PC-3 (cell line): ENCODE data around the gene IZUMO1.

Experiments
- EZH2 ChIP-seq: fragments of 300-600 bp; sonication (generic); IDR thresholded peaks from one replicate; pipeline ENCODE4 v1.6.1; 2017; ENCODE audit warnings: antibody characterized with exemption, mild to moderate bottlenecking, low read length; ENCODE audit not compliant: unreplicated experiment
- TF ChIP-seq, protein P1 (sequence below): fragments of 300-600 bp; sonication (generic); conservative IDR thresholded peaks from 2 replicates; pipeline ENCODE4 v1.5.1; 2017; ENCODE audit warnings: antibody characterized with exemption, low read depth, mild to moderate bottlenecking, low read length

DNA sequence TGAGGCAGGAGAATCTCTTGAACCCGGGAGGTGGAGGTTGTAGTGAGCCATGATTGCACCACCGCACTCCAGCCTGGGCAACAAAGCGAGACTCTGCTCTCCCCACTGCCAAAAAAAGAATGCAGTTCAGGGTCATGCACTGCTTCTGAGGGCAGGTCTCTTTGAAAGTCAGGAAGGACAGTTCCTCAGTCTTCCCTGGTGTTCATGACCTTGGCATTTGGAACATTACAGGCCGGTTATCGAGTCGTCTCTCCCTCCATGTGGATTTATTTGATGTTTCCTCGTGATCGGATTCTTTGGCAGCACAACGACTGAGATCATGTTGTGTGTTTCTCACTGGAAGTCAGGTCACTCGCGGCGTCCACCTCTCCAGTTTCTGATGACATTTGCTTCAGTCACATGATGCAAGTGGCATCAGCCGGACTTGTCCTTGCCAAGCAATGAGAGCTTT, 25.8 kb upstream of the IZUMO1 start:
- TF ChIP-seq, protein P1, sequence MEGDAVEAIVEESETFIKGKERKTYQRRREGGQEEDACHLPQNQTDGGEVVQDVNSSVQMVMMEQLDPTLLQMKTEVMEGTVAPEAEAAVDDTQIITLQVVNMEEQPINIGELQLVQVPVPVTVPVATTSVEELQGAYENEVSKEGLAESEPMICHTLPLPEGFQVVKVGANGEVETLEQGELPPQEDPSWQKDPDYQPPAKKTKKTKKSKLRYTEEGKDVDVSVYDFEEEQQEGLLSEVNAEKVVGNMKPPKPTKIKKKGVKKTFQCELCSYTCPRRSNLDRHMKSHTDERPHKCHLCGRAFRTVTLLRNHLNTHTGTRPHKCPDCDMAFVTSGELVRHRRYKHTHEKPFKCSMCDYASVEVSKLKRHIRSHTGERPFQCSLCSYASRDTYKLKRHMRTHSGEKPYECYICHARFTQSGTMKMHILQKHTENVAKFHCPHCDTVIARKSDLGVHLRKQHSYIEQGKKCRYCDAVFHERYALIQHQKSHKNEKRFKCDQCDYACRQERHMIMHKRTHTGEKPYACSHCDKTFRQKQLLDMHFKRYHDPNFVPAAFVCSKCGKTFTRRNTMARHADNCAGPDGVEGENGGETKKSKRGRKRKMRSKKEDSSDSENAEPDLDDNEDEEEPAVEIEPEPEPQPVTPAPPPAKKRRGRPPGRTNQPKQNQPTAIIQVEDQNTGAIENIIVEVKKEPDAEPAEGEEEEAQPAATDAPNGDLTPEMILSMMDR = no peak
- no peak for TF ChIP-seq EZH2
